NCI-H774 (cell line): ENCODE measurements around the gene ZFHX2.
A peak's percentile ranks its signal among the peaks of the same experiment; 100 is the strongest.

Source experiments
- DNase-seq: peaks from one replicate; lab custom pipeline; 2025; lab: John Stamatoyannopoulos, UW

ZFHX2 gene

GRCh38 chr14:23518709-23519108, 32.9 kb downstream of the ZFHX2 start:
- DNase-seq, result no peak

DNA sequence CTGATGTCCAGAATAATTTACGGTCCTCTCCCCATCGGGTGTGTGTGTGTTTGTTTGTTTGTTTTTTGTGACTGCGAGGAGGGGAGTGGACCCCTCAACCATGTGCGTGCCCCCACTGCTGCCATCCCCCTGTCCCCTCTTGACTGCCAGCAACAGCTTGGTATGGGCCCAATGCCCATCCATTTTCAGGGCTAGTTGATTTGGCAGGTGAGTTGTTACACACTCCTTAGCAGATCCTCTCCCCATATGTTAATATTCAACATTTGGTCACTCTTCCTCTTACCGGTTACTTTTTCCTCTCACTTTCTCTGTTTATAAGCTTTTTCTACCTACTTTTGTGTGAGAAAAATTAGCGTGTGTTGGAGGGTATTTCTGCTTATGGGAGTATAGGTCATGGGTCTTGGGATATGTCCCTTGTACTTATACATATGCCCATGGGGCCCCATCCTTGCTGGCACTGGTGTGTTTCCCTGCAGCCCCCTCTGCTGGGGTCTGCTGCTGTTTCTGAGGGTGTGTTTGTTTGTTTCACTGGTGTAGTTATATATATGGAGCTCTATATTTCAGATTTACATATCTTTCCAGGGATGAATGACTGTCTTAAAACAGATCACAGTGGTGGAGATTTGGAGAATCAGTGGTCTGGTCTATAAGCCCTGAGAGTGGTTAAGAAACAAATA, 33.8 kb downstream of the ZFHX2 start:
- no peak for DNase-seq

DNA sequence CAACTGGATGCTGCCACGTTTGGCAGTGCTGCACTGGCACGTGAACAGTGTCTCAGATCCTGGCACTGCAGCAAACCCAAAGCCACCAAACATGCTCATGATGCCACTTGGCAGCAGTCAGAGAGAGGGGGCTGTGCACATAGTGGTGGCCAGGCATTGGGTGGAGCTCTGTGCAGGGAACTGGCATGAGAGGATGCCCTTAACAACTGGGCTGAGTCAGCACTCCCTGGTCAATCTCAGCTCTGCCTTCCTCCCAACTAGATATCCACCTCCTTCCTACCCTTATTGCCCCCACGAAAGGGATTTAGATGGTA, 37.0 kb downstream of the ZFHX2 start:
- no peak for DNase-seq

GRCh38 chr14:23513818-23514643, 37.5 kb downstream of the ZFHX2 start:
- DNase-seq, result no peak

- DNase-seq, result peak; percentile 57
Observed at GRCh38 chr14:23513005-23513817, 38.4 kb downstream of the ZFHX2 start.

DNA sequence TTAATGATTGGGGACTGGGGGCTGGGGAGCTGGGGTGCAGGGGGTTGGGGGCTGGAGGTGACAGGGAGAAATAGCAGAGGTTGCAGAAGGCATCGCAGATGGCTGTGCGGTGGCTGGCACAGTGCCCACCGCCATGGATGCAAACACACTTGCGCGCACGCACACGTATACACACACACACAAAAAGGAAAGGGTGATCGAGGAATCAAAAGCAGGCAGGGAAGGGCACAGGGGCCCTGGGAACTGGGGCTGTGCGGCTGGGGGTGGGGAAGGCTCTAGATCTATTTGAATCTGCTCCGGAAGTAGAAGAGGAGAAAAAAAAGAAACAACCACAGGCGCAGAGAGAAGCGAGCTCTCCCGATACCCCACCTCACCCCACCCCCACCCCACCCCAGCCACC, 39.4 kb downstream of the ZFHX2 start:
- DNase-seq, result peak; percentile 51

DNA sequence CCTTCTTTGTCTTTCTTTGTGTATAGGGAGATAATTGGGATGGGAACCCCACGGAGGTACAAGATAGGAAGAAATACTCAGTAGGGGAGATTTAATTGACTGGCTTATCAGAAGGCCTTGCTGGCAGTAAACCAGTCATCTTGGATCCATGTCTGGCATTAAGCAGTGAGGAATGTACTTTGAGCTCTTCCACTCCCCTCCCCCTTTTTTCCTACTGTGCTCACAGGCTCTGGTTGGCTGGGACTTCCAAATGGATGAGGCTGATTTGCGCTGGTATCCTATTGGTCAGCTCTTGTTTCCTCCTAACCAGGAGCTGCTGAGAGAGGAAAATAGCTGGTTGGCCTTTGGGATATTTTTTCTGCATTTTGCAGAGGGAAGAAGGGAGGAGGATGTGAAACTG, 57.3 kb downstream of the ZFHX2 start:
- DNase-seq, result no peak

GRCh38 chr14:23492618-23493272, 58.8 kb downstream of the ZFHX2 start:
- DNase-seq, result peak; percentile 62

- DNase-seq, result no peak
Observed at GRCh38 chr14:23487216-23487615, 64.3 kb downstream of the ZFHX2 start.

GRCh38 chr14:23486036-23486435, 65.5 kb downstream of the ZFHX2 start:
- no peak for DNase-seq

DNA sequence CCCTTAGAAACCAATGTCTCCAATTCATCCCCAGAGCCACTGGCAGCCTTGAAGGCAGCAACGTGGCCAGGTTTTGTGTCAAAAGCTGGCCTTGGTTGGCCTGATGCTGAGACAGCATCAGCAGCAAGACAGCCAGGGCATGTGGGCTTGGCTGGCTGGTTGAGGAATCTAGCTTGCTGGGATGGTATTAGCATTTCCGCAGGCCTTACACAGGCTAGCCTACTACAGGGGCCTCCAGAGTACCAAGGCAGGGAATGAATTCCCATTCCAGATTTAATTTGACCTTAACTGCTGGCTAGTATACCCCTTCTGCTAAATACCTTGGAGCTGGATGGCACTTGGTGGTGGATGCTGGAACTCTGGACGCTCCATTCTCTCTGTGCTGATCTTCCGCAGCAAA, 66.2 kb downstream of the ZFHX2 start:
- DNase-seq, result no peak

- DNase-seq, result peak; percentile 77
Observed at GRCh38 chr14:23483236-23483854, 68.2 kb downstream of the ZFHX2 start.

- DNase-seq, result no peak
Observed at GRCh38 chr14:23482823-23483148, 68.8 kb downstream of the ZFHX2 start.

- DNase-seq, result no peak
Observed at GRCh38 chr14:23481979-23482822, 69.4 kb downstream of the ZFHX2 start.

DNA sequence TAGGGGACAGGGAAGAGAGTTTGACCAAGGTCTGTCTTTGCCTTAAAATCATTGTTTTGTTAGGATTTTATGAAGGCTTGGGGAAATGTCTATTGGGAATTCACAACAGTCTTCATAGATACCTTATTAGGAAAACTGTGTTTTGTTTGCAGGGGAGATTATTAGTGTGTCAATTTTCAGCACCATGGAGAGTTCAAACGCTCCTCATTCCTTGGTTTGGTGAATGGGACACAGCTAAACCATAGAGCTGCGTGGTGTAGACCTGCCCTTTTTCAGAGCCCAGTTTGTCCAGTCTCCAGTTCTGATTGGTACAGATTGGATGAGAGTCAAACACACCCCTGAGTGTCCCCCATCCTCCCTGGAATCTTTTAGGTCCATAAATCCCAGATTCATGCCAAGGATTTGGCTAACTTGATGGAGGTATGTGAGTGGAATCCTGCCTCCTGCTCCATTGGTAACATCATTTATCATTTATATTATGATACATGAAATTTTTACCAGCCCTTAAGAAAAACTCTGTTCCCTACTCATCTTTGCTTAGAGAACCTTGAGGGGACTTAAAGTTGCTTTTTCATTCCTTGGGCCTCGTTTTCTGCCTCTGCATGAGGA, 70.1 kb downstream of the ZFHX2 start:
- DNase-seq, result no peak

- peak; percentile 49 for DNase-seq
Observed at GRCh38 chr14:23478109-23478759, 73.3 kb downstream of the ZFHX2 start.

GRCh38 chr14:23470947-23471346, 80.6 kb downstream of the ZFHX2 start:
- no peak for DNase-seq
